ENCODE results near the gene LCLAT1.
A peak's percentile ranks its signal among the peaks of the same experiment; 100 is the strongest.
"Not testable (repeated sequence)": the region's sequence is repeated elsewhere in the genome, so short reads cannot be mapped to it uniquely, and the experiment has no call there.

The LCLAT1 gene

DNA sequence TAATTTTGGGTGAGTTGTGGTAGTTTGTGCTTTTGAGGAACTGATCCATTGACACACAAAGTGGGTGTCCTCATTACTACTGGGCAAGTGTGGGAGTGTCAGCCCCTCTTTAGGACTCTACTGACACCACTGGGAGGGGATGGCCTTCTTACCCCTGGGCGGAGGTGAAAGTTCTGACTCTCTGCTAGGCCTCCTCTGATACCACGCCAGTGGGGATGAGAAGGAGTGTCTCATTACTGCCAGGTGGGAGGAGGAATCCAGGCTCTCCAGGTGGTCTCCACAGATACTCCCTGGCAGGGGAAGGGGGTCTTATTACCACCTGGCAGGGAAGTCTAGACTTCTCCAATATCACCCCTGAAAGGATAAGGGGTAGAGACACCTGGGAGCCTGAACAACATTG is 9.1 kb downstream of the LCLAT1 start:
- no peak for FAIRE-seq

DNA sequence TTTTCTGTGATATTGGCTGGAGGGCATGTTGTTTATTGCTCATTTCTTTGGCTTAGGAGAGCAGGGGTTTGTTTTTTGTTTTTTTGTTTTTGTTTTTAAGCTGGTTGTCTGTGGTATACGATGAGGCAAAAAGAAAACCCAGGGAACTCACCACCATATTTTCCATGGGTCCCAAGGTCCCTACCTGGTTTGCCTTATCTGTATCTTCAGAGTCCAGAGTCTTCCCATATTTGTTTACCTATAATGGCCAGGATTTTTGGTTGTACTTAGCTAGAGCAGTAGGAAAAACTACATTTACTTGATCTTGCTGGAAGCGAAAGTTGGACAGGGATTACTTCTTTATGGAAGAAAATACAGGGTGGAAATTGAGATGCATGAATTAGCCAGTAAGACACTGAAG is 9.5 kb downstream of the LCLAT1 start:
- FAIRE-seq, result no peak

DNA sequence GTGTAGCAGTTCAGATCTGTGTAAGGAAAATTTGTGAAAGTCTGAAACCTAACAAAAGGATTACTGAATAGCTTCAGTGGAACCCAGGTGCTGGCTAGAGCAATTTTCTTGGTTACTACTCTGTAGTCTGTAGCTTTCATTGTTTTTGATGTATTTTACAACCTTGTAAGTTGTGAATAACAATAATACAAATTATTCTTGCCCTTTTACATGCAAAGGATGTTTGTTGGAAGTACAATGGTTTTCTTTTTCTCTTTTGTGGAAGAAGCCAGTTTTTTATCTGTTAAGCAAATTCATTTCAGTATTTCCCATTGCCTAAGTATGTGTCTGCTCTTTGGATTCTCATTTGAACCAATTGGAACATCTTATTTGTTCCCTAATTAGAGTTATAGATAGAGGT is 10.2 kb downstream of the LCLAT1 start:
- no peak for FAIRE-seq

DNA sequence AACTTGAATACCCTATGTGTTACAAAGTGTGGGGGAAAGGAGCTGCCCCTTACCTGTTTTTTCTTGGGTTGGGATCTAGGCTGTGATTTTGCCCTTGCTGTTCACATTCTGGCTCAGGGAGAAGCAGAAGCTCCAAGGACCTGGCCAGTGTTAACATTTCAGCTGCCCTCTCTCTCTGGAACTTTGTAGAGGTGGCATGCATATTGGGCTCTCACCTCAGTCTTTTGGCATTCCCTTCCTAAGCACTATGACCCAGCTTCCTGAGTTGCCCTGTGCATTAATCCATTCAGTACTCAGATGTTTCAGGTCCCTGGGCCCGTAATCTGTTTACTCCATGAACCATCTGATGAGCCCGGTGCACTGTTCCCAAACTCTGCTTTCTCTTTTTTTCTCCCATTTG is 12.1 kb downstream of the LCLAT1 start:
- FAIRE-seq, result no peak

DNA sequence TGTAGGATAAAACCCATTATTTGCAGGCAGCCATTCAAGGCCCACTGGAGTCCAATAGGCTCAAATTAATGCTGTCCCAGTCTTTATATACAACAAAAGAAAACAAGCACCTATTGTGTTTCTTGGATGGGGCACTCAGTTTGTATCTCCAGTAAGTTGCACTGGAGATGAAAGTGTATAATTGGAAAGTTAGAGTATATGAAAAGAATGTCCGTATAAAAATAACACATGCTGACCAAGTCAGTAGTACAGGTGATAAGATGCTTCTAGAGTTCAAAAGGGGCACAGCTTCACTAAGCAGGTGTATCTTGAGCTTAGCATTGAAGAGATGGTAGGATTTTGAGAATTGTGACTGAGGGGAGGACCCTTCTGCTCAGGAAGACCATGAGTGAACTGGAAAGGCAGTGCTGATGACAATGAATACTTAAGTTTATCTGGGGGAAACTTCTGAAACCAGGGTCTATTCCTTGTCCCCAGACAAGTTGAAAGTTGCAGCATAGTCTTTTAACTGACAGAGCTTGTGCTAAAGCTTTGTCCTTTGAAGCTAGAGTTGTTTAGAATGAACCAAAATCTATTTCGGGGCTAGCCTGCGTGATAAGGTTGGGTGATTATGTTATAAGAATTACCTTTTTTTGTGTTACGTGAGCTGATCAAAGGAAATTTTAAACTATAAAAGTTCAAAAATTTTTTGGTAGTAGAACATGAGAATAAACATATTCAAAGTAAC is 15.2 kb downstream of the LCLAT1 start:
- FAIRE-seq, result no peak

DNA sequence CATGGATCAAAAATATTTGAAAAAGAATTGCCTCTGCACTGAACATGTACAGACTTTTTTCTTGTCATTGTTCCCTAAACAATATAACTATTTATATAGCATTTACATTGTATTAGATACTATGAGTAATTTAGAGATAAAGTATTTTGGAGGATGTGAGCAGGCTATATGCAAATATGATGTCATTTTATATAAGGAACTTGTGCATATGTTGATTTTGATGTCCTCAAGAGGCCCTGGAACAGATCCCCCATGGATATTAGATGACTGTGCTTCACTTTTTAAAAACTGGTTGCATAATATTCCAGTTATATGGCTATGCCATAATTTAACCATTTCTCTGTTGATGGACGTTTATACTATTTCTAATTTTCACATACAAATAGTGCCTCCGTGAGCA is 16.5 kb downstream of the LCLAT1 start:
- no peak for FAIRE-seq

DNA sequence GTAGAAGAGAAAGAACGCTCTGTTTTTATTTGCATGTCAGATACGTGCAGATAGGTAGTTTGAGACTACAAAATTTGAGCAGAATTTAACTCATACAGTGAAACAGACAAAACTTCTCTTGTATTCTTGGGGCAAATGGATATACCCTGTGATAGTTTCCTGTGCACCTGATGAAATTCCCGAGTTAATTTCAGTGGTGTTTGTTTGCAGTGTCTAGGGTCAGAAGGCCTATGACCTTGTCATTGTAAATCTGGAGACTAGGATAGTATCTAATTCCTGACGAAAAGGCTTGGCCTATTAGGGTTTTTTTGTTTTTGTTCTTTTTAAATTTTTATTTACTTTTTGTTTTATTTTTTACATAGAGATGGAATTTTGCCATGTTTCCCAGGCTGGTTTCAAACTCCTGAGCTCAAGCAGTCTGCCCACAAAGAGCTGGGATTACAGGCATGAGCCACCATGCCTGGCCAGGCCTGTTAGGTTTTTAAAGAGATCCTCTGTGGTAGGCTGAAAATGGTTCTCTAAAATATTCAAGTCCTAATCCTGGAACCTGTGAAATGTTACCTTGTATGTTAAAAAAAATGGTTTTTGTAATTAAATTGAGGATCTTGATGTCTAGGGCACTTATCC is 17.6 kb downstream of the LCLAT1 start:
- no peak for FAIRE-seq

DNA sequence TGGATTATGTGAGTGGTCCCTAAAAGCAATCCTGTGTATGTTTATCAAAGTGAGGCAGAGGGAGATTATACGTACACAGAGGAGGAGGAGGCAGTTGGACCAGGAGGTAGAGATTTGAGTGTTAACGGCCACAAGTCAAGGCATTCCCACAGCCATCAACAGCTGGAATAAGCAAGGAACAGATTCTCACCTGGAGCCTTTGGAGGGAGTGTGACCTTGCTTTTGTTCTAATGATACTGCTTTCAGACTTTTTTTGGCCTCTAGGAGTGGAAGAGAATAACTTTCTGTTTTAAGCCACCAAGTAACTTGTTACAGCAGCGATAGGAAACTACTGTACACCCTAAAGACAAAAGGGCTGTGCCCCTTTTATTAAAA is 18.1 kb downstream of the LCLAT1 start:
- FAIRE-seq, result no peak

DNA sequence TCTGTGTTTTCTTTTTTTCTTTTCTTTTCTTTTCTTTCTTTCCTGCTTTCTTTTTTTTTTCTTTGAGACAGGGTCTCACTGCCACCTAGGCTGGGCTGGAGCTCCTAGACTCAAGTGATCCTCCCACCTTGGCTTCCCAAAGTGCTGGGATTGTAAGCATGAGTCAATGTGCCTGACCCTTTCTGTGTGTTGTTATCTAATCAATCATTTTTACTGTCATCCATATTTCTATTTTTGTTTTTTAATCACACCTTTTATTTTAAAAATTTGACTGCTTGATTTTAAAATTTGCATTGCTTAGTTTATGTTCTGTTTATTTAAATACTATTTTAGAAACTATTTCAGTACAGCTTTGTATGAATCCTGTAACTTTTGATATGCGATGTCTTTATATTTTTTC is 19.2 kb downstream of the LCLAT1 start:
- FAIRE-seq, result no peak

DNA sequence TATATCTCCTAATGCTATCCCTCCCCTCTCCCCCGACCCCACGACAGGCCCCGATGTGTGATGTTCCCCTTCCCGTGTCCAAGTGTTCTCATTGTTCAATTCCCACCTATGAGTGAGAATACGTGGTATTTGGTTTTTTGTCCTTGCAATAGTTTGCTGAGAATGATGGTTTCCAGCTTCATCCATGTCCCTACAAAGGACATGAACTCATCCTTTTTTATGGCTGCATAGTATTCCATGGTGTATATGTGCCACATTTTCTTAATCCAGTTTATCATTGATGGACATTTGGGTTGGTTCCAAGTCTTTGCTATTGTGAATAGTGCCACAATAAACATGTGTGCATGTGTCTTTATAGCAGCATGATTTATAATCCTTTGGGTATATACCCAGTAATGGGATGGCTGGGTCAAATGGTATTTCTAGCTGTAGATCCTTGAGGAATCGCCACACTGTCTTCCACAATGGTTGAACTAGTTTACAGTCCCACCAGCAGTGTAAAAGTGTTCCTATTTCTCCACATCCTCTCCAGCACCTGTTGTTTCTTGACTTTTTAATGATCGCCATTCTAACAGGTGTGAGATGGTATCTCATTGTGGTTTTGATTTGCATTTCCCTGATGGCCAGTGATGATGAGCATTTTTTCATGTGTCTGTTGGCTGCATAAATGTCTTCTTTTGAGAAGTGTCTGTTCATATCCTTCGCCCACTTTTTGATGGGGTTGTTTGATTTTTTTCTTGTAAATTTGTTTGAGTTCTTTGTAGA is 20.2 kb downstream of the LCLAT1 start:
- FAIRE-seq, result not testable (repeated sequence)

DNA sequence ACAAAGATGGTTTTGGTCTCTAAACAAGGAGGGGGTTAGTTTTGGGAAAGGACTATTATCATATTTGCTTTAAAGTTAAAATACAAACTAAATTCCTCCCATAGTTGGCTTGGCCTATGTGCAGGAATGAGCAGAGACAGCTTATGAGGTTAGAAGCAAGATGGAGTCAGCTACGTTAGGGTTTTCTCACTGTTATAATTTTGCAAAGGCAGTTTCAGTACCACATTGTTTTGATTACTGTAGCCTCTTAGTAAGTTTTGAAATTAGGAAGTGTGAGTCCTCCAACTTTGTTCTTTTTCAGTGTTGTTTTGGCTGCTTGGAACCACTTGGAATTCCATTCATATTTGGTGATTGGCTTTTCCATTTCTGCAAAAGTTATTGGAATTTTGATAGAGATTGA is 23.4 kb downstream of the LCLAT1 start:
- peak; percentile 85 for FAIRE-seq

DNA sequence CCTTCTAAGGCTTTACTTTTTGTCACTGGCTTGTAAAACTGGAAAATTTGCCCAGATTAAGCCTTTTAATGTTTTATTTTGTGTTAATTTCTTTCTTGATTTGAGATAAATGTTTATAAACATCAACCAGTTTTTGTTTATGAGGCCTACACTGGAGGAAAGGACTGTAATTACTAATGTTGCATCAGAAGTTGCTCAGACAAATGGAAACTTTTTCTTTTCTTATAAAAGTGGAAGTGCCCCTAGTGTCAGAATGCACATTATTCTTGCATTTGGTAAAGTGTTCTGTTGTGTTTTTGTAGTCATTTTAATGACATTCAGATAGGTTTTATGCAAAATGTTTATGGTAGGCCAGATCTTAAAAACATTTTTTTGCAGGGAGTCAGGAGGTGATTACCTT is 25.3 kb downstream of the LCLAT1 start:
- FAIRE-seq, result peak; percentile 95

DNA sequence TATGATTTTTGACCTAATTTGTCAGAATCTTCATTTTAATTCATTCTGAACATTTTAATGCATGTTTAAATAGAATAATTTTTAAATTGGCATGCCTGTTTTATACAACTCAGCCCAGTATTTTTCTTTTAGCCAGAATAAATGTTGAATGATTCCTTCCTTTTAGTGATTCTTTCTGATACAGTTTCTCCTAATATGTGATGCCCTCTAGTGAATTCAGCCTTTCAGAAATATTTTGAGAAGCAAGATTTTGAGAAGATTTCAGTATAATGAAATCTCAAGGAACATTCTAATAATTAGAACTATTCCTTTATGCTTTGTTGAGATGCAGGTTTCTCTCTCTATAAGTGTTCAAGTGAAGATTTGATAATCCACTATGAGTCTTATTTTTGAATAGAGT is 28.5 kb downstream of the LCLAT1 start:
- peak; percentile 82 for FAIRE-seq

DNA sequence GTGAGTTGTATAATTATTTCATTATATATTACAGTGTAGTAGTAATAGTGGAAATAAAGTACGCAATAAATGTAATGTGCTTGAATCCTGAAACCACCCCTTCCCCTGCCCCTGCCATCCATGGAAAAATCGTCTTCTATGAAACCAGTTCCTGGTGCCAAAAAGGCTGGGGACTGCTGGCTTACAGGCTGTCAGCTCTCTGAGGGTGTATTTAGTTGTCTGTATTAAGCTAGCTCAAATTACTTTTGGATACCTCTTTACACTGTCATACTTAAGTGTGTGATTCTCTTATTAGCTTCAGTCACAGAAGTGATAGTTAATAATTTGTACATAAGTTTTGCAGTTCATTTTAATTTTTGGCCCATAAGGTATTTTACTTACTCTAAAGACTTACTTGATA is 29.6 kb downstream of the LCLAT1 start:
- no peak for FAIRE-seq

DNA sequence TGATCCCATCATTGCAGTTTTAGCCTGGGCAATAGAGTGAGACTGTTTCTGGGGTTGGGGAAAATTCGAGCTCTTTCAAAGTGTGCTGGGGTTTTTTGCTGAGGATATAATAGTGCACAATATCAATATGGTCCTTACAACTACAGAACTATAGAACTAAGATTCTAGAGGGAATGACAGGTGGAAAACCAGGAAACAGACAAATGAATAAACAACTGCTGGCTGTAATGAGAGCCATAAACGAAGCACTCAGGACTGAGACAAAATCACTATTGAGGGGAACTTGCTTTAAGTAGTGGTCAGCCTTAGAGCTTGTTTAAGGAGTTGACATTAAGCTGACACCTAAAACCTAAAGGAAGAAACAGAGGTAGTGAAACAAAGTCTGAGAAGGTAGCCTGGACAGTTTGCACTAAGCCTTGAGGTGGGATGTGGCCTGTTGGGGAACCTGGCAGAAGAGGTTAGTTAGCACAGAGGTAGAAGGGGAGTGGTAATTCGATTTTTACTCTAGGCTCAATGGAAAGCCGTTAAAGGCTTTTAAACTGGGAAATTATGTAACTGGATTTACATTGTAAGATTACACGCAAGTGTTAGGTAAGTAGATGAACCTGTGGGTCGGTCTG is 33.8 kb downstream of the LCLAT1 start:
- no peak for FAIRE-seq

DNA sequence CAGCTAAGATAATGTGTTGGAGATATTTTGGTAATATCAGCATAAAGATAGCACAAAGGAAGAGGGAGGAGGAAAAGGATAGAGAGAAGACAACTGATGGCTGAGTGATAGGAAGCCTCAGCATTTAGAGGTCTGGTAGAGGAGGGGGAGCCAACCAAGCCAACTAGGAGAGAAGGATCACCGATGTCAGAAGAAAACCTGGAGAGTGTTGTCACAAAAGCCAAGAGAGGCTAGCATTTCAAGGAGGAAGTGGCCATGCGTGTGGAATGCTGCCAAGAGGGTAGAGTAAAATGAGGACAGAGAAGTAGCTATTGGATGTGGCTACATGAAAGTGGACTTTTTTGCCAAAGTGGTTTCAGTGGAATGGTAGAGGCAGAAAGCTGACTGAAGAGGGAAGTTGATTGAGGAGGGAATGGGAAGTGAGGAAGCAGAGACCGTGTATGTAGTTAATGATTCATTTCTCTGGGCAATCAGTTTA is 34.3 kb downstream of the LCLAT1 start:
- no peak for FAIRE-seq

DNA sequence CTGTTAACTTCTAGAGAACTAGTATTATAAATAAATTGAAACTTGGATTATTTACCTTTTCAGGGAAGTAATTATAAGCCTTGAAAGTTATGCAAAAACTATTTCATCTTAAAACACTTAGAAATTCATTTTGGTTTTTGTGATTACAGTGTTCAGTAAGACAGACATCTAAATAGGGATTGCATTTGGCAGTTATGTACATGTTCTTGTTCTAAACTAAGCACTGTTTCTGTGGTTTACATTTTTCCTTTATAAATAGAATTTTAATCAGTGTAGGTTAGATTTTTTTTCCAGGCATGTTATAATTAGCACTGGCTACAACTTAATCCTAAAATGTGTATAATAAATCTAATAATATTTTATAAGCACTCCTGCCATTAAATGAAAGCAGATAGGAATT is 35.0 kb downstream of the LCLAT1 start:
- no peak for FAIRE-seq

DNA sequence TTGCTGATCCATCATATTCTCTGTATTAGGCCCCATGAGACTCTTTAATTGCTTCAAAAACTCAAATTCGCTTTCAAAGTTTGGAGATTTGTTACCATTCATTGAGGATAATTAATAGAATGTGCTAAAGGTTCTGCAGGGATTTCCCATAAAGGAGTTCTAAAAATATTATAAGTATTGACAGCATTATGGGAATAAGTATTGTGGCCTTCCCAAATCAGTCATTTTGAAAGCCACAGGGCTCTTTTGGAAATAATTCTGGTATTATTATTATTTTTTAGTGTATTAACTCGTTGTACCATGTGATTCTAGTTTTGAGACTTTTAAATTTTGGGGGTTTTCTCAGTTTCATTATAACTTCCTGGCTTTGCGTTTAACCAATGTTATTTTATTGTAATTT is 37.1 kb downstream of the LCLAT1 start:
- FAIRE-seq, result no peak

DNA sequence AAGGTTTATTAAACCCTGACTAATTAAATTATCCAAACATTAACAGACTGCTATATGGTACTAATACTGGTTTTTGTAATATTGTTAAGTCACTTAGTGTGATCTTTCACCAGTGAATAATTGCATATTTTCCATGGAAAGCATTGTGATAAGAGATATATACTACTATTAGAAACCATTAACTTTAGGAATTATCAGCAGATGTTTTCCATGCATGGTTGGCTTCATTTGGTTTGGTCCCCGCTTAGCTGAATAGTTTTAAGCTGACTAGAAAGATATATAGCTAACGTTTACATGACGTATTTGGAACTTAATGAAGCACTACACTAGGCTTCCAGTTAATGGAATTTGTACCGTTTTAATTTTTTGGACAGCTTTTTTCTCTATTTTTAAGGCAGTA is 37.9 kb downstream of the LCLAT1 start:
- no peak for FAIRE-seq

DNA sequence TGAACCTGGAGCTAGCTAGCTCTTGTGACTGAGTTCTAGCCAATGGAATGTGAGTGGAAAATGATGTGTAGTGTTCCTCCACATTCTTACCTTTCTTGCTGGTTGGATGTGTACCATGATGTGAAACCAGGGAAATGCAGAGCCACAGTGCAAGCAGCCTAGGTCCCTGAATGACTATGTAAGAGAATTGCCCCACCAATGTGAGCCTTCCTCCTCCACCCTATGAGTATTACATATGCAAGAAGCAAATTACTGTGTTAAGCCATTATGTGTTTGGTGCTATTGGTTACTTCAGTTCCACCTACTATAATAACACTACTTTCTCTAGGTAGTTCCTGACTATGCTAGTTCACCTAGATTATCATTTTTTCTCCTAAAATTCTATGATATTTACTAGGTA is 39.6 kb downstream of the LCLAT1 start:
- FAIRE-seq, result no peak

DNA sequence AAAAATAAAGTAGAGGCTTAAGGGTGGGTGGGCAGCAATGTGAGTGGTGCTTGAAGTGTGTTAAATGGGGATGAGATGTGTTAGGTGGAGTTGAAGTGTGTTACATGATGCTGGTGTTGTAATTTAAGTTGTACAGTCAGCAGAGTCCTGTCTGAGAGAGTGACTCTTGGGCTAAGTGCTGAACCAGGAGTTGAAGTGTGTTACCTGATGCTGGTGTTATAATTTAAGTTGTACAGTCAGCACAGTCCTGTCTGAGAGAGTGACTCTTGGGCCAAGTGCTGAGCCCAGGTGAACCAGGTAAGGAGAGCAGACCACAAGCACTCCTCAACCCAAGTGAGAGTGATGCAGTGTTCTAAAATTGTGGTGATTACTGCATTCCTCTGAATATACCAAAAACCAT is 40.6 kb downstream of the LCLAT1 start:
- no peak for FAIRE-seq

DNA sequence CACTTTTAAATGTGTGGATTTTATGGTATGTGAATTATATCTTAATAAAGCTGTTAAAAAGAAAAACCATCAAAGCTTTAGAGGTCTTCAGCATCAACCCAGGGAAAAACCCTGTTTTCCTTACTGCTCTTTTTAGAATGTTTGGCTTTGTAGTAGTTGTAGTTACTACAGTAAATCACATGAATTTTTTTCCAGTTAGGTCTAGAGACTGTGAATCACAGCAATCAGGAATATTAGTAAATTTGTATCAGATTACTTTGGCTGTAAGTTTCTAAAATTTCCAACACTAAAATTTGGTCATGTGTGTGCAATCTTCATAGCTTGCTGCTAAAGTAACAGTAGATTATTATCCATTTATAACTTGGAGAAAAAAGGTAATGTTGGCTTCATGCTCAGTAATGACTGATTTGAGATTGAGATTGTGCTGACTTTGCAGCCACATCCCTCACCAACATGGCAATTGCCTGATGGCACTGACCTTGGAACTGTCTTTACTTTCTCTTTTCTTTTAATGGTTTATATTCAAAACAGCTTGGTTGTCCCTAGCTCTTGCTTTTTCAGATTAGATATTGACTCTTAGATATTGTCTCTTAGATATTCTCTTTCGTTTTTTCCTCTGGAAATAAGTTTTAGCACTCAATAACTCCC is 41.1 kb downstream of the LCLAT1 start:
- no peak for FAIRE-seq

DNA sequence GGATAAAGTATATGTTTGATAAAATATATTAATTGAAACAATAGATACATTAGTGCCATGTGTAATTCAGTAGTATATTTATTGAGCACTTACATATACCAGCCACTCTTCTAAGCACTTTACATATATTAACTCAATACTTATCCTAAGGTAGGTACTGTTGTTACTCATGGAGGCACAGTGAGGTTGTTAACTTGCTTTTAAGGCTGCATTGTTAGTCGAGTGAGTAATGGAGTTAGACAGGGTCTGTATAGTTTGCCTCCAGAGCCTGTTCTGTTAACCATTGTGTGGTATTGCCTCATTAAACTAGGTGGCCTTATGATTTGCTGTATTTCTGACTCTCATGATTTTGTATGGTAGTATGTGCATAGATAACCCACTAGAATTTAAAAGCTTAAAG is 44.2 kb downstream of the LCLAT1 start:
- FAIRE-seq, result no peak
